Transverse colon (tissue), 3 donors: ENCODE measurements around the gene GLI3.

Experiments
- CTCF ChIP-seq, 5 experiments: fragments of 200-600 bp in 3 of 5; fragments of 450-650 bp in 2 of 5; sonication (generic) in 3 of 5; IDR thresholded peaks; 1 replicate in 2 of 5; 2 replicates in 3 of 5; pipeline ENCODE4 v1.5.1; 2016 to 2017; ENCODE audit warnings: antibody characterized with exemption in 5 of 5, inconsistent platforms in 3 of 5, mild to moderate bottlenecking in 2 of 5, moderate library complexity in 1 of 5
- POLR2A ChIP-seq: fragments of 450-650 bp; IDR thresholded peaks from one replicate; pipeline ENCODE4 v1.6.1; 2016; ENCODE audit warnings: antibody characterized with exemption, mild to moderate bottlenecking, moderate library complexity

- no peak for TF ChIP-seq POLR2A
- no peak for TF ChIP-seq CTCF (IDR thresholded peaks at IDR 0.05)
Observed at GRCh38 chr7:42023262-42023661, 213.7 kb downstream of the GLI3 start.
